HepG2 (cell line): ENCODE results near the gene CDC42SE1. TPM values are rescaled to one million over a fixed set of nuclear protein-coding genes. Genes with fewer than 3 reads are reported as not detected.

Experiments used
- AKNA ChIP-seq: sonication (generic); formaldehyde crosslinking; IDR thresholded peaks from 2 replicates; pipeline ENCODE4 v1.4.0; 2020; ENCODE audit warnings: missing genetic modification reagents, borderline replicate concordance
- ARNTL ChIP-seq: sonication (generic); formaldehyde crosslinking; IDR thresholded peaks from 2 replicates; pipeline ENCODE4 v1.4.0; 2020; ENCODE audit warnings: mild to moderate bottlenecking, missing genetic modification reagents
- CREB1 ChIP-seq, 2 experiments: fragments of 450-650 bp in 1 of 2; IDR thresholded peaks; 2 replicates each; pipeline ENCODE4 v1.6.1; 2016 to 2017; ENCODE audit warnings: control low read depth in 1 of 2, mild to moderate bottlenecking in 1 of 2, missing compliant biosample characterization in 1 of 2, missing genetic modification characterization in 1 of 2
- DDIT3 ChIP-seq: sonication (generic); formaldehyde crosslinking; IDR thresholded peaks from 2 replicates; pipeline ENCODE4 v1.4.0; 2020; ENCODE audit warnings: mild to moderate bottlenecking, missing genetic modification reagents
- DNMT1 ChIP-seq: sonication (generic); formaldehyde crosslinking; IDR thresholded peaks from 2 replicates; pipeline ENCODE4 v1.5.1; 2020; ENCODE audit warnings: mild to moderate bottlenecking, missing genetic modification reagents
- HDAC2 ChIP-seq: sonication (generic); formaldehyde crosslinking; IDR thresholded peaks from 2 replicates; pipeline ENCODE4 v1.4.0; 2020; ENCODE audit warnings: missing genetic modification reagents
- HNF4A ChIP-seq: sonication (generic); formaldehyde crosslinking; IDR thresholded peaks from 2 replicates; pipeline ENCODE4 v1.4.0; 2020; ENCODE audit warnings: missing genetic modification reagents
- HNRNPL ChIP-seq: fragments of 200-400 bp; formaldehyde crosslinking; IDR thresholded peaks from 2 replicates; pipeline ENCODE4 v1.6.1; 2017; ENCODE audit warnings: mild to moderate bottlenecking, low read depth, low read length
- KLF11 ChIP-seq: IDR thresholded peaks from 2 replicates; pipeline ENCODE4 v1.6.1; 2016; ENCODE audit warnings: missing compliant biosample characterization
- MAFG ChIP-seq: sonication (generic); formaldehyde crosslinking; IDR thresholded peaks from 2 replicates; pipeline ENCODE4 v1.5.1; 2020; ENCODE audit warnings: mild to moderate bottlenecking, missing genetic modification reagents
- MTF2 ChIP-seq: sonication (generic); formaldehyde crosslinking; IDR thresholded peaks from 2 replicates; pipeline ENCODE4 v1.5.0; 2020; ENCODE audit warnings: missing genetic modification reagents, borderline replicate concordance
- NFE2L1 ChIP-seq: sonication (generic); formaldehyde crosslinking; IDR thresholded peaks from 2 replicates; pipeline ENCODE4 v1.4.0; 2020; ENCODE audit warnings: missing genetic modification reagents, mild to moderate bottlenecking, borderline replicate concordance
- SMC3 ChIP-seq: IDR thresholded peaks from 2 replicates; pipeline ENCODE4 v1.6.1; 2011; ENCODE audit warnings: low read length, improper control_type of control experiment
- STAT6 ChIP-seq: sonication (generic); formaldehyde crosslinking; IDR thresholded peaks from 2 replicates; pipeline ENCODE4 v1.4.0; 2020; ENCODE audit warnings: missing genetic modification reagents, mild to moderate bottlenecking, borderline replicate concordance
- TBL1XR1 ChIP-seq: fragments of 150-350 bp; IDR thresholded peaks from 2 replicates; pipeline ENCODE4 v1.6.1; 2014; ENCODE audit warnings: borderline replicate concordance, low read length; ENCODE audit not compliant: partially characterized antibody
- TBX2 ChIP-seq: sonication (generic); formaldehyde crosslinking; IDR thresholded peaks from 2 replicates; pipeline ENCODE4 v1.5.0; 2020; ENCODE audit warnings: missing genetic modification reagents, mild to moderate bottlenecking, borderline replicate concordance
- TEF ChIP-seq: sonication (generic); formaldehyde crosslinking; IDR thresholded peaks from 2 replicates; pipeline ENCODE4 v1.5.0; 2020; ENCODE audit warnings: missing genetic modification reagents
- ZC3H4 ChIP-seq: sonication (generic); formaldehyde crosslinking; IDR thresholded peaks from 2 replicates; pipeline ENCODE4 v1.4.0; 2020; ENCODE audit warnings: missing genetic modification reagents, borderline replicate concordance
- ZEB1 ChIP-seq: IDR thresholded peaks from 2 replicates; pipeline ENCODE4 v1.6.1; 2012; ENCODE audit warnings: mild to moderate bottlenecking, low read depth, inconsistent platforms; ENCODE audit not compliant: insufficient replicate concordance
- ZFP90 ChIP-seq: sonication (generic); formaldehyde crosslinking; IDR thresholded peaks from 2 replicates; pipeline ENCODE4 v1.8.0; 2022; ENCODE audit warnings: missing genetic modification reagents, mild to moderate bottlenecking, inconsistent platforms, borderline replicate concordance
- ZNF256 ChIP-seq: sonication (generic); formaldehyde crosslinking; conservative IDR thresholded peaks from 2 replicates; pipeline ENCODE4 v1.4.0; 2020; ENCODE audit warnings: missing genetic modification reagents
- ZNF460 ChIP-seq: sonication (generic); formaldehyde crosslinking; IDR thresholded peaks from 2 replicates; pipeline ENCODE4 v1.5.1; 2020; ENCODE audit warnings: missing genetic modification reagents, mild to moderate bottlenecking, borderline replicate concordance
- ZNF563 ChIP-seq: sonication (generic); formaldehyde crosslinking; IDR thresholded peaks from 2 replicates; pipeline ENCODE4 v1.8.0; 2022; ENCODE audit warnings: mild to moderate bottlenecking, moderate library complexity, missing genetic modification reagents
- ZSCAN30 ChIP-seq: sonication (generic); formaldehyde crosslinking; IDR thresholded peaks from 2 replicates; pipeline ENCODE4 v1.5.0; 2020; ENCODE audit warnings: mild to moderate bottlenecking, missing genetic modification reagents
- polyA plus RNA-seq, 8 experiments: library from polyadenylated mRNA; depleted of rRNA in 3 of 8; stranded (reverse) in 7 of 8; unstranded in 1 of 8; fragments of >200 nt; fragmentation: Illumina TruSeq in 4 of 8; extraction: Trizol in 4 of 8; gene quantifications; 2 replicates each; pipeline versions ENCODE4 v1.2.1 to v1.2.3, GENCODE V29; 2011 to 2016; ENCODE audit warnings: low read depth in 4 of 8, missing spikeins in 1 of 8, mixed read lengths in 1 of 8; ENCODE audit not compliant: insufficient read depth in 1 of 8
- total RNA-seq, 5 experiments: library from RNA; depleted of rRNA; stranded (reverse); fragments of >200 nt; fragmentation: Illumina TruSeq; extraction: Trizol; gene quantifications; 2 replicates each; pipeline ENCODE4 v1.2.3, GENCODE V29; 2016; ENCODE audit warnings: low read depth in 1 of 5

The CDC42SE1 gene
- total and polyA plus RNA-seq, 2 of the 13 experiments (the other 11 are each of a cell fraction or from before 2014, with no cell fraction given): 17.6 to 17.9 TPM

GRCh38 chr1:151108331-151108730 is 48.9 kb upstream of the CDC42SE1 start (continued):
- TF ChIP-seq DDIT3 (CRISPR knock-in tag) (no peak), SMC3 (no peak), TBX2 (CRISPR knock-in tag) (no peak), KLF11 (CRISPR knock-in tag) (no peak), DNMT1 (CRISPR knock-in tag) (no peak), AKNA (no peak), HDAC2 (CRISPR knock-in tag) (peak; percentile 53; the same call in 1 of the 2 replicates), STAT6 (CRISPR knock-in tag) (no peak), HNRNPL (no peak), ZEB1 (no peak), ZFP90 (CRISPR knock-in tag) (no peak), TEF (CRISPR knock-in tag) (no peak), ZSCAN30 (CRISPR knock-in tag) (no peak), ZC3H4 (CRISPR knock-in tag) (no peak), ZNF256 (CRISPR knock-in tag) (no peak), TBL1XR1 (no peak), MTF2 (CRISPR knock-in tag) (no peak), ZNF460 (CRISPR knock-in tag) (peak; percentile 95), CREB1 (IDR thresholded peaks at IDR 0.05) (peak; percentile 49; the same call in 1 of the 2 replicates), CREB1 (CRISPR knock-in tag; IDR thresholded peaks at IDR 0.05) (no peak), HNF4A (CRISPR knock-in tag) (peak; percentile 20; the same call in 1 of the 2 replicates), MAFG (CRISPR knock-in tag) (no peak), NFE2L1 (CRISPR knock-in tag) (no peak), ARNTL (CRISPR knock-in tag) (no peak), ZNF563 (no peak)
